Sigmoid colon (tissue), 7 donors: ENCODE measurements around the gene KRT72. TPM values are rescaled to one million over a fixed set of nuclear protein-coding genes. Genes with fewer than 3 reads are reported as not detected.

ENCODE experiments used
- DNase-seq: peaks from one replicate; pipeline ENCODE4 v3.0.0-alpha.2; 2019
- H3K27ac ChIP-seq, 4 donors: fragments of 200-600 bp; sonication (generic); one replicate each; pipeline ENCODE4 v1.5.1; 2016 to 2019; ENCODE audit warnings: mild to moderate bottlenecking in 1 of 4
- H3K27me3 ChIP-seq, 3 donors: fragments of 200-600 bp; sonication (generic); one replicate each; pipeline ENCODE4 v1.5.1; 2019; ENCODE audit warnings: mild to moderate bottlenecking in 1 of 3
- H3K36me3 ChIP-seq, 4 donors: fragments of 200-600 bp; sonication (generic); one replicate each; pipeline ENCODE4 v1.5.1; 2016 to 2019
- H3K4me1 ChIP-seq, 4 donors: fragments of 200-600 bp; sonication (generic); one replicate each; pipeline ENCODE4 v1.5.1; 2017 to 2019
- H3K4me3 ChIP-seq, 4 donors: fragments of 200-600 bp; sonication (generic); one replicate each; pipeline ENCODE4 v1.5.1; 2017 to 2019; ENCODE audit warnings: mild to moderate bottlenecking in 2 of 4, moderate library complexity in 1 of 4
- H3K9me3 ChIP-seq, 4 donors: fragments of 200-600 bp in 3 of 4; sonication (generic) in 3 of 4; one replicate each; pipeline versions ENCODE4 v1.5.1 to v1.6.1; 2013 to 2019
- EP300 ChIP-seq, 4 donors: sonication (generic); formaldehyde crosslinking; IDR thresholded peaks; one replicate each; pipeline ENCODE4 v1.6.1; 2017; ENCODE audit warnings: antibody characterized with exemption in 4 of 4
- POLR2A ChIP-seq, 2 donors: fragments of 450-650 bp; IDR thresholded peaks; one replicate each; pipeline ENCODE4 v1.6.1; 2016; ENCODE audit warnings: antibody characterized with exemption in 2 of 2, mild to moderate bottlenecking in 2 of 2, moderate library complexity in 2 of 2
- POLR2AphosphoS5 ChIP-seq, 4 donors: sonication (generic); formaldehyde crosslinking; IDR thresholded peaks; one replicate each; pipeline ENCODE4 v1.6.1; 2017; ENCODE audit warnings: antibody characterized with exemption in 4 of 4
- WGBS, 2 donors: extraction: QIAGEN DNeasy Blood & Tissue Kit; methylation state at CpG; one replicate each; pipeline ENCODE4 v1.1.7; 2013; 5-methylcytosine and 5-hydroxymethylcytosine counted together
- intact Hi-C: fragments of 100-400 bp; cut with DNase I; formaldehyde crosslinking; loops from one replicate; pipeline ENCODE4 v1.15.1; 2023
- polyA plus RNA-seq, 3 donors: library from polyadenylated mRNA; stranded (reverse); fragments of 200-250 nt; gene quantifications; one replicate each; pipeline ENCODE4 v1.2.3, GENCODE V29; 2013
- total RNA-seq, 4 donors: library from RNA; depleted of rRNA; stranded (reverse); fragments of >200 nt; gene quantifications; one replicate each; pipeline ENCODE4 v1.1.0, GENCODE V29; 2016
- TF ChIP-seq, protein P1 (sequence below), 4 experiments: fragments of 450-650 bp in 3 of 4; fragments of 200-600 bp in 1 of 4; IDR thresholded peaks; one replicate each; pipeline ENCODE4 v1.5.1; 2016 to 2019; ENCODE audit warnings: antibody characterized with exemption in 4 of 4, mild to moderate bottlenecking in 3 of 4, moderate library complexity in 2 of 4
- donor health status: healthy with polysubstance abuse.
- donor health status: Bipolar disorder and iron deficiency.
- donor health status: healthy.

Gene KRT72
- total and polyA plus RNA-seq, 7 donors = 0.79 TPM; not detected in 6

- intact Hi-C loops = no loop called here
- Histone ChIP-seq H3K27ac (no peak overlapping the region), H3K4me1 (peaks cover 0 to 22% (median 3%) of the 10 kb centered on the region in 4 donors), H3K9me3 (no peaks in the 10 kb centered on the region), H3K36me3 (no peaks in the 10 kb centered on the region), H3K27me3 (no peaks in the 10 kb centered on the region), H3K4me3 (no peak overlapping the region)
- WGBS, 2 donors = 64 to 69% methylated on average over 4 of the region's 4 CpGs
- DNase-seq = no peak
- no peak for TF ChIP-seq POLR2A (IDR thresholded peaks at IDR 0.05)
- TF ChIP-seq, protein P1, sequence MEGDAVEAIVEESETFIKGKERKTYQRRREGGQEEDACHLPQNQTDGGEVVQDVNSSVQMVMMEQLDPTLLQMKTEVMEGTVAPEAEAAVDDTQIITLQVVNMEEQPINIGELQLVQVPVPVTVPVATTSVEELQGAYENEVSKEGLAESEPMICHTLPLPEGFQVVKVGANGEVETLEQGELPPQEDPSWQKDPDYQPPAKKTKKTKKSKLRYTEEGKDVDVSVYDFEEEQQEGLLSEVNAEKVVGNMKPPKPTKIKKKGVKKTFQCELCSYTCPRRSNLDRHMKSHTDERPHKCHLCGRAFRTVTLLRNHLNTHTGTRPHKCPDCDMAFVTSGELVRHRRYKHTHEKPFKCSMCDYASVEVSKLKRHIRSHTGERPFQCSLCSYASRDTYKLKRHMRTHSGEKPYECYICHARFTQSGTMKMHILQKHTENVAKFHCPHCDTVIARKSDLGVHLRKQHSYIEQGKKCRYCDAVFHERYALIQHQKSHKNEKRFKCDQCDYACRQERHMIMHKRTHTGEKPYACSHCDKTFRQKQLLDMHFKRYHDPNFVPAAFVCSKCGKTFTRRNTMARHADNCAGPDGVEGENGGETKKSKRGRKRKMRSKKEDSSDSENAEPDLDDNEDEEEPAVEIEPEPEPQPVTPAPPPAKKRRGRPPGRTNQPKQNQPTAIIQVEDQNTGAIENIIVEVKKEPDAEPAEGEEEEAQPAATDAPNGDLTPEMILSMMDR (IDR thresholded peaks at IDR 0.05) = no peak
- TF ChIP-seq EP300 (IDR thresholded peaks at IDR 0.05) = no peak
- no peak for TF ChIP-seq POLR2AphosphoS5 (IDR thresholded peaks at IDR 0.05)
These were observed 30.0 kb upstream of the KRT72 start for GRCh38 chr12:52631264-52631663.

- no peak overlapping the region for H3K27ac ChIP-seq
- no peaks in the 10 kb centered on the region for H3K9me3 ChIP-seq
- no peaks in the 10 kb centered on the region for H3K27me3 ChIP-seq
- intact Hi-C loops = no loop called here
- TF ChIP-seq EP300 (IDR thresholded peaks at IDR 0.05) (no peak), POLR2AphosphoS5 (IDR thresholded peaks at IDR 0.05) (no peak), POLR2A (IDR thresholded peaks at IDR 0.05) (no peak)
- TF ChIP-seq, protein P1 (IDR thresholded peaks at IDR 0.05) = no peak
- no peak for DNase-seq
- no peaks in the 10 kb centered on the region for H3K36me3 ChIP-seq
- H3K4me1 ChIP-seq = peaks cover 0 to 17% (median 3%) of the 10 kb centered on the region in 4 donors
- 63 to 66% methylated on average over 4 of the region's 4 CpGs for WGBS, 2 donors
- H3K4me3 ChIP-seq = no peak overlapping the region
These were observed 29.4 kb upstream of the KRT72 start for GRCh38 chr12:52630599-52631200.

DNA sequence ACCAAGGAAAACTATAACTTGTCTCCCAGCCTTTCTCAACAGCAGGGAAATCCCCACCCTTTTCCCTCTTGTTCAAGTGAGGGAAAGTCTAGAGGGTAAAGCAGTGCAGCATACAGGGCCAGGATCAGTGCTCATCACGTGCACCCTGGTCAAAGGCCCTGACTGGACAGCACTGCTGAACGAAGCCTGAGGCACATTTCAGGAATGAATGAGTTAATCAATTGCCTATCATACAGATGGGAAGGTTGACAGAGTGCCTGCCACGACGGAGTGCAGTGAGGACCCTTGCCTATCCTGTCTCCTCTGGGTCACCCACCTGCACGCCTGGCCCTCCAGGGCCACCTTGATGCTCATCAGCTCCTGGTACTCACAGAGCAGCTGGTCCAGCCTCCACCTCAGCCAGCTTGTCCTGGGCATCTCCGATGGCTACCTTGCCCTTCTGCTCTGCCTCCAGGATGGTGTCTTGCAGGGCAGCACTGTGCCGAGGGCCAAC lies 28.8 kb upstream of the KRT72 start:
- no peak overlapping the region for H3K27ac ChIP-seq
- DNase-seq = no peak
- no peak overlapping the region for H3K4me3 ChIP-seq
- intact Hi-C loops = no loop called here
- H3K36me3 ChIP-seq = no peaks in the 10 kb centered on the region
- TF ChIP-seq EP300 (IDR thresholded peaks at IDR 0.05) (no peak), POLR2A (IDR thresholded peaks at IDR 0.05) (no peak), POLR2AphosphoS5 (IDR thresholded peaks at IDR 0.05) (no peak)
- TF ChIP-seq, protein P1 (IDR thresholded peaks at IDR 0.05) = no peak
- H3K27me3 ChIP-seq = no peaks in the 10 kb centered on the region
- H3K4me1 ChIP-seq = peaks cover 0 to 16% (median 3%) of the 10 kb centered on the region in 4 donors
- H3K9me3 ChIP-seq = no peaks in the 10 kb centered on the region
- WGBS, 2 donors = 71 to 78% methylated on average over 7 of the region's 7 CpGs

DNA sequence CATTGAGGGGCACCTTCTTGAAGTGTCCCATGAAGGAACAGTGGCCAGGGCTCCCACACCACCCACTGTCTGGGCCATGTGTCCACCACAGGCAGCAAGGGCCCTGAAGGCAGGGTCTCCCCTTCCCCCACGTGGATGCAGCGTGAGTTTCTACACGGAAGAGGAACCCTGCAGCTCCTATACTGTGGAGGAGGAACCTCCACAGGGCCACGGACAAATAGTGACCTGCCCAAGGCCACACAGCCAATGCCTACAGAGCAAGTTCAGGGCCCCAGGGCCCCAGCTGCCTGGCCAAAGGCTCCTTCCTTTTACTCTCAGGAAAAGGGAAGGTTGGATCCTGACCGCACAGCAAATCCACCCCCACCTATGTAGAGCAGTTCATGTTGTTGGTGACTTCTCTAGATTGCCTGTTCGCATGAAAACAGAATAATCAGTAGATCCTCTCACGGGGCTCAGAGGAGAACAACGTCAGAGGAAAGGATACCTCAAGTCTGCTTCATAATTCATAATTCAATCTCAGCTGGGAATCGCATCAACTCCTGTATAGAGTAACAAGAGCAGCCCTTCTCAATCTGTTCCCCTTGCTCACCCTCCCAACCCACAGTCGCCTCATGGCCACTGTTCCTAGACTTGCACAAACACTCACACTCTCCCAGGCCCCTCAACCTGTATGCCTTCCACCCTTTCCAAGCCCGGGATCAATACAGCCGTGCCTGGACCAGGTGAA lies 28.2 kb upstream of the KRT72 start:
- H3K27ac ChIP-seq = no peak overlapping the region
- intact Hi-C loops = no loop called here
- no peak overlapping the region for H3K4me3 ChIP-seq
- no peaks in the 10 kb centered on the region for H3K27me3 ChIP-seq
- no peaks in the 10 kb centered on the region for H3K9me3 ChIP-seq
- TF ChIP-seq EP300 (IDR thresholded peaks at IDR 0.05) = no peak
- TF ChIP-seq POLR2AphosphoS5 (IDR thresholded peaks at IDR 0.05) = no peak
- no peak for TF ChIP-seq POLR2A (IDR thresholded peaks at IDR 0.05)
- TF ChIP-seq, protein P1 (IDR thresholded peaks at IDR 0.05) = no peak
- no peak for DNase-seq
- peaks cover 0 to 12% (median 2%) of the 10 kb centered on the region in 4 donors for H3K4me1 ChIP-seq
- H3K36me3 ChIP-seq = no peaks in the 10 kb centered on the region
- 82 to 84% methylated on average over 12 of the region's 12 CpGs for WGBS, 2 donors
